ENCODE data around the gene DHX32. TPM values are rescaled to one million over a fixed set of nuclear protein-coding genes. Genes with fewer than 3 reads are reported as not detected.

Gene DHX32
- total RNA-seq, 1 donor from 2014 or later: 53.4 TPM

- Mint-ChIP-seq H3K27ac (no peak overlapping the region), H3K27me3 (ENCODE audit: insufficient read depth, low read depth) (no peaks in the 10 kb centered on the region), H3K36me3 (peaks cover 1% of the 10 kb centered on the region), H3K9me3 (no peaks in the 10 kb centered on the region), H3K4me1 (no peaks in the 10 kb centered on the region), H3K4me3 (no peak overlapping the region)
- TF ChIP-seq EZH2 (IDR thresholded peaks at IDR 0.05) (no peak), EZH2phosphoT487 (IDR thresholded peaks at IDR 0.05) (no peak), CTCF (IDR thresholded peaks at IDR 0.05) (no peak)
- H2AFZ ChIP-seq (replicated peaks): no peak overlapping the region
- no peaks in the 10 kb centered on the region for H4K20me1 ChIP-seq (ENCODE audit: low read depth)
- DNase-seq (ENCODE audit: low spot score): no peak
- H3K9ac ChIP-seq: no peak overlapping the region
- peaks cover 1% of the 10 kb centered on the region for H3K79me2 ChIP-seq (ENCODE audit: low read depth)
- no peak overlapping the region for H3K4me3 ChIP-seq
- no peak overlapping the region for H3K27ac ChIP-seq
- H3F3A ChIP-seq (ENCODE audit: low read depth): no peaks in the 10 kb centered on the region
- no peaks in the 10 kb centered on the region for H3K9me3 ChIP-seq (ENCODE audit: low read depth)
- H3K27me3 ChIP-seq: no peaks in the 10 kb centered on the region
- no peaks in the 10 kb centered on the region for H3K4me1 ChIP-seq
- no peaks in the 10 kb centered on the region for H3K36me3 ChIP-seq
- no peak overlapping the region for H3K4me2 ChIP-seq
These were observed 16.0 kb downstream of the DHX32 start for GRCh38 chr10:125865120-125865519.

GRCh38 chr10:125859128-125859817 is 21.8 kb downstream of the DHX32 start:
- Mint-ChIP-seq H3K4me1 (no peaks in the 10 kb centered on the region), H3K36me3 (peaks cover 4% of the 10 kb centered on the region), H3K4me3 (no peak overlapping the region), H3K9me3 (no peaks in the 10 kb centered on the region), H3K27ac (no peak overlapping the region), H3K27me3 (ENCODE audit: insufficient read depth, low read depth) (no peaks in the 10 kb centered on the region)
- Histone ChIP-seq H3K27ac (no peak overlapping the region), H3K79me2 (ENCODE audit: low read depth) (no peaks in the 10 kb centered on the region), H3F3A (ENCODE audit: low read depth) (no peaks in the 10 kb centered on the region), H4K20me1 (ENCODE audit: low read depth) (no peaks in the 10 kb centered on the region), H3K36me3 (no peaks in the 10 kb centered on the region), H3K27me3 (no peaks in the 10 kb centered on the region), H3K4me2 (no peak overlapping the region), H2AFZ (replicated peaks) (no peak overlapping the region), H3K4me3 (no peak overlapping the region), H3K9me3 (ENCODE audit: low read depth) (no peaks in the 10 kb centered on the region), H3K9ac (no peak overlapping the region), H3K4me1 (no peaks in the 10 kb centered on the region)
- TF ChIP-seq CTCF (IDR thresholded peaks at IDR 0.05): no peak
- no peak for DNase-seq (ENCODE audit: low spot score)

GRCh38 chr10:125857185-125857760 is 23.8 kb downstream of the DHX32 start:
- TF ChIP-seq EZH2phosphoT487 (IDR thresholded peaks at IDR 0.05) (no peak), CTCF (IDR thresholded peaks at IDR 0.05) (no peak), EZH2 (IDR thresholded peaks at IDR 0.05) (no peak)
- Mint-ChIP-seq H3K4me1 (no peaks in the 10 kb centered on the region), H3K4me3 (no peak overlapping the region), H3K9me3 (no peaks in the 10 kb centered on the region), H3K36me3 (peaks cover 9% of the 10 kb centered on the region), H3K27ac (no peak overlapping the region), H3K27me3 (ENCODE audit: insufficient read depth, low read depth) (no peaks in the 10 kb centered on the region)
- no peaks in the 10 kb centered on the region for H4K20me1 ChIP-seq (ENCODE audit: low read depth)
- no peaks in the 10 kb centered on the region for H3K4me1 ChIP-seq
- no peak for DNase-seq (ENCODE audit: low spot score)
- no peaks in the 10 kb centered on the region for H3F3A ChIP-seq (ENCODE audit: low read depth)
- no peaks in the 10 kb centered on the region for H3K79me2 ChIP-seq (ENCODE audit: low read depth)
- no peak overlapping the region for H3K4me3 ChIP-seq
- no peaks in the 10 kb centered on the region for H3K9me3 ChIP-seq (ENCODE audit: low read depth)
- no peaks in the 10 kb centered on the region for H3K36me3 ChIP-seq
- no peaks in the 10 kb centered on the region for H3K27me3 ChIP-seq
- H3K4me2 ChIP-seq: no peak overlapping the region
- no peak overlapping the region for H3K27ac ChIP-seq
- no peak overlapping the region for H2AFZ ChIP-seq (replicated peaks)
- H3K9ac ChIP-seq: no peak overlapping the region
